Fibroblast of skin of left biceps (primary cell): ENCODE data around the gene PRDM16.

ENCODE experiments used
- DNase-seq, 2 experiments: peaks; one replicate each; pipeline ENCODE4 v3.0.0-alpha.2; 2013; ENCODE audit warnings: low read depth in 2 of 2

PRDM16 gene

GRCh38 chr1:3472088-3472850 is 403.3 kb downstream of the PRDM16 start:
- no peak for DNase-seq

- DNase-seq, result no peak
These were observed 403.9 kb downstream of the PRDM16 start for GRCh38 chr1:3472906-3473305.

GRCh38 chr1:3473381-3473844 is 404.4 kb downstream of the PRDM16 start:
- DNase-seq, result peak; percentile 68 to 72

GRCh38 chr1:3474016-3474415 is 405.0 kb downstream of the PRDM16 start:
- DNase-seq, result no peak

GRCh38 chr1:3474421-3474820 is 405.4 kb downstream of the PRDM16 start:
- DNase-seq, result no peak

- DNase-seq, result no peak
These were observed 407.0 kb downstream of the PRDM16 start for GRCh38 chr1:3475839-3476573.

- DNase-seq, result no peak
These were observed 407.7 kb downstream of the PRDM16 start for GRCh38 chr1:3476666-3477065.

- DNase-seq, result no peak
These were observed 408.4 kb downstream of the PRDM16 start for GRCh38 chr1:3477241-3477995.

- DNase-seq, result no peak
These were observed 409.2 kb downstream of the PRDM16 start for GRCh38 chr1:3478187-3478586.

GRCh38 chr1:3479511-3480368 is 410.7 kb downstream of the PRDM16 start:
- DNase-seq, result no peak

GRCh38 chr1:3480369-3480719 is 411.3 kb downstream of the PRDM16 start:
- no peak for DNase-seq

GRCh38 chr1:3481046-3481445 is 412.0 kb downstream of the PRDM16 start:
- no peak for DNase-seq

- no peak for DNase-seq
These were observed 412.9 kb downstream of the PRDM16 start for GRCh38 chr1:3481836-3482375.

- no peak for DNase-seq
These were observed 413.4 kb downstream of the PRDM16 start for GRCh38 chr1:3482378-3482849.

- no peak for DNase-seq
These were observed 414.4 kb downstream of the PRDM16 start for GRCh38 chr1:3483380-3483779.

- no peak for DNase-seq
These were observed 414.9 kb downstream of the PRDM16 start for GRCh38 chr1:3483801-3484444.

- no peak for DNase-seq
These were observed 416.0 kb downstream of the PRDM16 start for GRCh38 chr1:3485016-3485415.
